Bone marrow (tissue), 2 donors: ENCODE results near the gene ZMIZ2.
"Not testable (repeated sequence)": the region's sequence is repeated elsewhere in the genome, so short reads cannot be mapped to it uniquely, and the experiment has no call there.

Experiments used
- DNase-seq, 2 donors: peaks; one replicate each; lab custom pipeline; 2025; lab: John Stamatoyannopoulos, UW

ZMIZ2 gene

DNA sequence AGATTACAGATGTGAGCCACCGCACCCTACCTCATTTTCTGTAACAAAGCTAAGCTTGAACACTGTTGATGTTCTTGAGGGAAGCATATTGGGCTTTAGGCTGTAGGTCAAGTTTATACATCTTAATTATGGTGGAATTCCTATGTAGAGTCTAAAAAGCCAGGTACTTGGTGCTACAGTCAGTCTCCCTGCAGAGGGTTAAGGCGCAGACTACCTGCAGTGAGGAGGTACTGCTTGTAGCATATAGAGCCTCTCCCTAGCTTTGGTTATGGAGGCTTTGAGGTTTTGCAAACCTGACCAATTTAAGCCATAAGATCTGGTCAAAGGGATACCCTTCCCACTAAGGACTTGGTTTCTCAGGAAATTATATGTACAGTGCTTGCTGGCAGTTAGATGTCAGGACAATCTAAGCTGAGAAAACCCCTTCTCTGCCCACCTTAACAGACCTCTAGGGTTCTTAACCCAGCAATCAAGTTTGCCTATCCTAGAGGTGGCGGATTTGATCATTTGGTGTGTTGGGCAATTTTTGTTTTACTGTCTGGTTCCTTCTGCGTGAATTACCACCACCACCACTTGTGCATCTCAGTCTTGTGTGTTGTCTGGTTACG, 53.9 kb downstream of the ZMIZ2 start:
- DNase-seq = no peak

DNA sequence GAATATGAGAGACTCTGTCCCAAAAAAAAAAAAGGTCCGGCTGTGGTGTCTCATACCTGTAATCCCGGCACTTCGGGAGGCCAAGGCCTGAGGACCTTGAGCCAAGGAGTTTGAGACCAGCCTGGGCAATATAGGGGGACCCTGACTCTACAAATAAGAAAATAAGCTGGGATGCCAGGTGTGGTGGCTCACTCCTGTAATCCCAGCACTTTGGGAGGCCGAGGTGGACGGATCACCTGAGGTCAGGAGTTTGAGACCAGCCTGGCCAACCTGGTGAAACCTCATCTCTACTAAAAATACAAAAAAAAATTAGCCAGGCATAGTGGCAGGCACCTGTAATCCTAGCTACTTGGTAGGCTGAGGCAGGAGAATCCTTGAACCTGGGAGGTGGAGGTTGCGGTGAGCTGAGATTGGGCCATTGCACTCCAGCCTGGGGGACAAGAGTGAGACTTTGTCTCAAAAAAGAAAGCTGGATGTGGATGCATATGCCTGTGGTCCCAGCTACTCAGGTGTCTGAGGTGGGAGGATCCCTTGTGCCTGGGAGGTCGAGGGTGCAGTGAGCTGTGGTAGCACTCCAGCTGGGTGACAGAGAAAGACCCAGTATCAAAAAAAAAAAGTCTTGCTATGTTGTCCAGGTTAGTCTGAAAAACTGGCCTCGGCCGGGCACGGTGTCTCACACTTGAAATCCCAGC, 55.3 kb downstream of the ZMIZ2 start:
- DNase-seq = not testable (repeated sequence)

- DNase-seq = no peak
Observed at GRCh38 chr7:44805950-44806349, 57.3 kb downstream of the ZMIZ2 start.

DNA sequence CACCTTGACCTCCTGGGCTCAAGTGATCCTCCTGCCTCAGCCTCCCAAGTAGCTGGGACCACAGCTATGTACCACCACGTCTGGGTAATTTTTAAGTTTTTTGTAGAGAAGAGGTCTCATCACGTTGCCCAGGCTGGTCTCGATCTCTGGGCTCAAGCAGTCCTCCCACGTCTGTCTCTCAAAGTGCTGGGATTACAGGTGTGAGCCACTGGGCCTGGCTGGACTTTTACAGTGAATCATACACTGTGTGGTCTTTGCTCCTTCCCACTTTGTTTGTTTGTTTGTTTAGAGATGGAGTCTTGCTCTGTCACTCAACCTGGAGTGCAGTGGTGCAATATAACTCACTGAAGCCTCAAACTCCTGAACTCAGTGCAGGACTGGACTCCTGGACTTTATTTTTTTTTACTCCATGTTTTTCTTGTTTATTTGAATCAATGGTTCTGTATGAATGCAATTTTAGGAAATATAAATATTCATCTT, 60.3 kb downstream of the ZMIZ2 start:
- no peak for DNase-seq

GRCh38 chr7:44811093-44811492, 62.4 kb downstream of the ZMIZ2 start:
- DNase-seq = no peak

- DNase-seq = no peak
Observed at GRCh38 chr7:44811571-44811970, 62.9 kb downstream of the ZMIZ2 start.

GRCh38 chr7:44814919-44815318, 66.3 kb downstream of the ZMIZ2 start:
- no peak for DNase-seq

DNA sequence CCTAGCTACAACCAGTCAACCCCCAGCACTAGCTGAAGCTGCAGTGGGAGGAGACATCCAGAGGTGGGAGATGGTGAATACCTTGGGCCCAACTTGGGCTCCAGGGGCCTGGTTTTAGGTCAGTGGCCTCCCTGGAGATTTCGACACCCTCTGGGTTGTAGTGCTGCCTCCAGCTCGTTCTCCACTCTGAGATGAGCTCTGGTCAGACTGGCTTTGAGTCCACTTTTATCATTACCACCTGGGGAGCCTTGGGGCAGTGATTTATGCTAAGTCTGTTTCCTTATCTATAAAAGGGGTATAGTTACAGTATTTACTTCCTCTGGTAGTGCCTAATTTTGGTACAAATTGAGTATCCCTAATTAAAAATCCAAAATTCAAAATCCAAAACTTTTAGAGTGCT, 70.6 kb downstream of the ZMIZ2 start:
- DNase-seq = no peak
